C4-2B (cell line): Measurements from ENCODE around the gene IGFBP4.

Source experiments
- ZFX ChIP-seq: fragments of 450-650 bp; IDR thresholded peaks from 2 replicates; pipeline ENCODE4 v1.6.1; 2017
- TF ChIP-seq, protein P1 (sequence below): fragments of 450-650 bp; conservative IDR thresholded peaks from 2 replicates; pipeline ENCODE4 v1.5.1; 2017; ENCODE audit warnings: mild to moderate bottlenecking

DNA sequence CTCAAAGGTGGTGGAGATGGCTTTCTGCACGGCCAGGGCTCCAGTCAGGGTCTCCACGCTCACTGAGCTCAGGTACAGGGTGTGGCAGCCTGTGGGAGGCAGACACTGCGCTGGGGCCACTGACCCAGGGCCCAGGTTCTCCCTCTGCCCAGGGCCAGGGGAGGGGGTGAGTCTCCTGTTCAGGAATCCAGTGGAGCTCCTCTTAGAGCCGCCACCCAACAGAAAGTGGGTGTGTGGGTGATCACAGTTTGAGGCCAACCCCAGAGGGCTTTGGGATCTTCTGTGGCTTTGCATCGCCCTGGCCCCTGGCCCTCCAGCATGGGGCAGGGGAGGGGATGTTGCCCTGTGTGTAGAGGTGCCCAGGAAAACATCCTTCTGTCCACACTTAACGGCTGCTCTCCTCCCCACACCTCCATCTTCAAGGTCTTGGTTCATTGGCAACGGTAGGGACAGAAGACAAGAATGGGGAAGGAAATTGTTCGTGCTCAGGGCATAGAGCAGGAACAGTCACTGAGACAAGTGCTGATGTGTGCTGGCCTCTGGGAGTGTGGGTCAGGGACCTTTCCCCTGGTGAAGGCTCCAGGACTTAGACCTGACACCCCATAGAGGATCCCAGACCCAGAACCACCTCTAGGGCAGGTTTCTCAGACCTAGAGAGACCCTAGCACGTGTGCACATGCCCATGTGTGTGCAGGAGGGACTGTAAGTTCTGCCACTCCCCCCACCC, 36.7 kb downstream of the IGFBP4 start:
- TF ChIP-seq, protein P1, sequence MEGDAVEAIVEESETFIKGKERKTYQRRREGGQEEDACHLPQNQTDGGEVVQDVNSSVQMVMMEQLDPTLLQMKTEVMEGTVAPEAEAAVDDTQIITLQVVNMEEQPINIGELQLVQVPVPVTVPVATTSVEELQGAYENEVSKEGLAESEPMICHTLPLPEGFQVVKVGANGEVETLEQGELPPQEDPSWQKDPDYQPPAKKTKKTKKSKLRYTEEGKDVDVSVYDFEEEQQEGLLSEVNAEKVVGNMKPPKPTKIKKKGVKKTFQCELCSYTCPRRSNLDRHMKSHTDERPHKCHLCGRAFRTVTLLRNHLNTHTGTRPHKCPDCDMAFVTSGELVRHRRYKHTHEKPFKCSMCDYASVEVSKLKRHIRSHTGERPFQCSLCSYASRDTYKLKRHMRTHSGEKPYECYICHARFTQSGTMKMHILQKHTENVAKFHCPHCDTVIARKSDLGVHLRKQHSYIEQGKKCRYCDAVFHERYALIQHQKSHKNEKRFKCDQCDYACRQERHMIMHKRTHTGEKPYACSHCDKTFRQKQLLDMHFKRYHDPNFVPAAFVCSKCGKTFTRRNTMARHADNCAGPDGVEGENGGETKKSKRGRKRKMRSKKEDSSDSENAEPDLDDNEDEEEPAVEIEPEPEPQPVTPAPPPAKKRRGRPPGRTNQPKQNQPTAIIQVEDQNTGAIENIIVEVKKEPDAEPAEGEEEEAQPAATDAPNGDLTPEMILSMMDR: no peak
- no peak for TF ChIP-seq ZFX
